Cardiac septum (tissue), 1 donor: ENCODE data around the gene DOCK11. TPM values are rescaled to one million over a fixed set of nuclear protein-coding genes. Genes with fewer than 3 reads are reported as not detected.
"Not testable (repeated sequence)": the region's sequence is repeated elsewhere in the genome, so short reads cannot be mapped to it uniquely, and the experiment has no call there.

Source experiments
- DNase-seq: peaks from one replicate; pipeline ENCODE4 v3.0.0-alpha.2; 2020; ENCODE audit warnings: low spot score
- intact Hi-C: fragments of 100-400 bp; cut with DNase I; formaldehyde crosslinking; loops from one replicate; pipeline ENCODE4 v1.14.0; 2022
- total RNA-seq: library from RNA; stranded (reverse); fragmentation: NEBNext Ultra II Directional; extraction: Animal tissue kit (Norgen Biotek cat#: 25700); gene quantifications from one replicate; pipeline ENCODE4 v1.2.1, GENCODE V29; 2021
- donor health status: DM: no; HTN: no; CAD: no.

The DOCK11 gene
- total RNA-seq, 1 donor from 2014 or later: 3.8 TPM

DNA sequence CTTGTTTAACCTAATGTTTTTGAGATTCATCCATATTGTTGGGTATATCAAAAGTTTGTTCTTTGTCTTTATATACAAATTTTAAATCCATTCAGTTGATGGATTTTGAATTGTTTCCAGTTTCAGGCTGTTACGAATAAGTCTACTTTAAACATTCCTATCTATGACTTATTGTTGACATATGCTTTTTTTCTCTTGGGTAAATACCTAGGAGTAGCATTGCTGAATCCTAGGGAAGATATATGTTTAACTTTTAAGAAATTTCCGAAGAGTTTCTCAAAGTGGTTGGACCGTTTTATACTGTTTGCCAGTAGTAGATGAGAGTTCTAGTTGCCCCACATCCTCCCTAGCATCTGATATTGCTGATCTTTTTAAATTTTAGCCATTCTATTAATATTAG, 170.9 kb downstream of the DOCK11 start:
- intact Hi-C loops: no loop called here

GRCh38 chrX:118669435-118669834, 173.8 kb downstream of the DOCK11 start:
- intact Hi-C loops: no loop called here

More for the DNA sequence above, 170.9 kb downstream of the DOCK11 start:
- no peak for DNase-seq

DNA sequence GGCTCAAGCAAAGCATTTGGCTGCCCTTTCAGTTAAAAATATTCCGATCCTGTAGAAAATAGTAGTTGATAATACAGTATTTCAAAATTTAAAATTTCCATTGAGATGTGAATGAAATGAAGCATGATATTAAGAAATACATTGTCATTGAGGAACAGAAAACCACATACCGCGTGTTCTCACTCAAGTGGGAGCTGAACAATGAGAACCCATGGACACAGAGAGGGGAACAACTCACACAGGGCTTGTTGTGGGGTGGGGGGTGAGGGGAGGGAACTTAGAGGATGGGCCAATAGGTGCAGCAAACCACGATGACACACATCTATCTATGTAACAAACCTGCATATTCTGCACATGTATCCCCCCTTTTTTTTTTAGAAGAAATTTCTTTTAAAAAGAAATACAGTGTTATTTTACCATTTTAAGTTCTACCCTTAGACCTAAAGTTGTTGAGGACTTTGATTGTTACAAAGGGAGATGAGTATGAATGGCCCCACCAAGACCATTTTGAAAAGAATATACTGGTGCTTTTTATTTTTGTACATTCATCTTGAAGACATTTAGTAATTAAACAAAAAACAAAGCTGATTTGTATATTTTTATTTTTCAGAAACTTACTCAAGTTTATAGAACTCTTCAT, 179.8 kb downstream of the DOCK11 start:
- intact Hi-C loops: no loop called here
- no peak for DNase-seq

More at GRCh38 chrX:118669435-118669834, 173.8 kb downstream of the DOCK11 start:
- DNase-seq: no peak

DNA sequence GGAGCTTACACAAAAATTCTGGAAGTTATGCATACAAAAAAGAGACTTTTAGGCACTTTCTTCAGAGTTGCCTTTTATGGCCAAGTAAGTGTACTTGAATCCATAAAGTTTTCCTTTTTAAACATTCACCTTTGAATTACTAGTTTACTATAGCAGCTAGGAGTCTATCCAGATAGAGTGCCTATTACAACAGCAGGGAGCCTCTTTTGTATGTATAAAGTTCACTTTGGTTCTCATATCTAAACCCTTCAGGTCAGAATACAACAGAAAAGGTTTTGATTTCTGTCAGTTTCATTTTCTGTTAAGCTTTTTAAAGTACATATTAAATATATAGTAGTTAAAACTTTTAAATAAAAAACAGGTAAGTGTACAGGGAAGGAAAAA, 180.3 kb downstream of the DOCK11 start:
- no peak for DNase-seq
- intact Hi-C loops: no loop called here

DNA sequence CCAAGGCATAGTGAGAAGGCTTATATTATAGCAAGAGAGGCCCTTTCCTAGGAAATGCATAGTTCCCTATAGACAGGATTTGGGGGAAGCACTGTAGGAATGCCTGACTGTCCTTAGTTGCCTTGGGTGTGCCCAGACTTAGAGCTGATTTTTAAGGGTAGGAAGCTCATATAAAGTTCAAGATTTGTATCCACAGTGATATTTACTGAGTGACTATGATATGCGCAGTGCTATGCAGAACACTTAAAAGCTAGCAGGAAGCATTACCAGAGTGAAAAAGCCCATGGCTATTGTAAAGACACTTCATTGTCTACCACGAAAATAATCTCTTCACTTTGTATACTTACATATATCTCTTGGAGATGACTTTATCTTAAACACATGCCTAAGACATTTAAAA, 181.7 kb downstream of the DOCK11 start:
- no peak for DNase-seq
- intact Hi-C loops: no loop called here

DNA sequence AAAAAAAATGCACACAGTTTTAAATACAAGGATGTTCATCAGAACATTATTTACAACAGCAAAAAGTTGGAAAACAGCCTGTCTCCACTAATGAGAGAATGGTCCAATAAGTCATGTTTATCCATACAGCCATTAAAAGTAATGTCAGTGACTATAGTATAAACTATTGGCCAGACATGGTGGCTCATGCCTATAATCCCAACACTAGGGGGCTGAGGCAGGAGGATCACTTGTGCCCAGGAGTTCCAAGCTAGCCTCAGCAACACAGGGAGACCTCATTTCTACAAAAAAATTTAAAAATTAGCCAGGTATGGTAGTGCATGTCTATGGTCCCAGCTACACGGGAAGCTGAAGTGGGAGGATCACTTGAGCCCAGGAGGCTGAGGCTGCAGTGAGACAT, 183.7 kb downstream of the DOCK11 start:
- intact Hi-C loops: no loop called here
- DNase-seq: no peak

- DNase-seq: no peak
- intact Hi-C loops: no loop called here
These were observed 186.8 kb downstream of the DOCK11 start for GRCh38 chrX:118682258-118683014.

- DNase-seq: no peak
- intact Hi-C loops: no loop called here
These were observed 189.8 kb downstream of the DOCK11 start for GRCh38 chrX:118685393-118685792.

GRCh38 chrX:118688935-118689334, 193.3 kb downstream of the DOCK11 start:
- no peak for DNase-seq
- intact Hi-C loops: no loop called here

DNA sequence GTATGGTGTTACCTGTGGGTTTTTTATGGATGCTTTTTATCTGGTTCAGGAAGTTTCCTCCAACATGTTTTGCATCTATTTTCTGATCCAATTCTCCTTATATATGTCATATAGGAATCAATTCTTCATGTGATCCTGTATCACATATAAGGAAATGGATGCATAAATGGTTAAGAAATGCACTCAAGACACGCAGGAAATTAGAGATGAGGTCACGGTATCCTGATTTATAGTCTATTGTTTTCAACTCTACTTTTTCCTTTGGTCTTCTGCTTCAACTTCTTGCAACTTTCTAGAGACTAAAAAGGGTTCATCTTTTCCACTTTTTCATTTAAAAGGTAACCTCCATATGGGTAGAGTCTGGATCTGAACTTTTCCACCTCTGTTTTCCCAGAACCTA, 198.2 kb downstream of the DOCK11 start:
- DNase-seq: no peak
- intact Hi-C loops: no loop called here

- intact Hi-C loops: no loop called here
- no peak for DNase-seq
These were observed 199.0 kb downstream of the DOCK11 start for GRCh38 chrX:118694638-118695037.

- intact Hi-C loops: no loop called here
- DNase-seq: no peak
These were observed 203.0 kb downstream of the DOCK11 start for GRCh38 chrX:118698516-118699170.

DNA sequence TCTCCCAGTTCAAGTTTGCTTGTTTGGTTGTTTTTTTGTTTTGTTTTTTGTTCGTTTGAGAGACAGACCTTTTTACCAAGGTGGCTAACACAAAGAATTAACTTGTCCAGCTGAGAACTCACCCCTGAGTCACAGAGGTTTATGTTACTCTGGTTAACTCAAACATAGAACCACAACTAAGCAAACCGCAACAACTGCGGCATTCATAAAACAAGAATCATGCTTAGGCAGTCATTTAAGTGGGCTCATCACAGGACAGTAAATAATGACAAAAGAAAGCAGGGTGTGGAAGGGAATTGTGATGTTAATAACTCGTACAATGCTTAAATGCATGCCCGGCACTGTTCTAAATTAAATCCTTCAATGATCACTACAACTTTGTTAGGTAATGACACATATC, 207.1 kb downstream of the DOCK11 start:
- DNase-seq: no peak
- intact Hi-C loops: no loop called here

GRCh38 chrX:118706681-118707080, 211.1 kb downstream of the DOCK11 start:
- DNase-seq: no peak
- intact Hi-C loops: no loop called here

DNA sequence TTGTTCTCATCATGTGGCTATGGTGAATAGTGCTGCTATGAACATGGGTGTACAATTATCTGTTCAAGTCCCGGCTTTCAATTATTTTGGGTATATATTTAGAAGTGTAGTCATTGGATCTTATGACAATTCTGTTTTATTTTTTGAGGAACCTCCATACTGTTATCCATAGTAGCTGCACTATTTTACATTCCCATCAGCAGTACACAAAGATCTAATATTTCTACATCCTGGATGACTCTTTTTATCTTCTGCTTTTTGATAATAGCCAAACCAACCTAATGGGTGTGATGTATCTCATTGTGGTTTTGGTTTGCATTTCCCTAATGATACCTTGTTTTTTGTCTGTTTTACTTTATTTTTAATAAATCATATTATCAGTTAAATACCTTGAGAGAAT, 218.9 kb downstream of the DOCK11 start:
- intact Hi-C loops: no loop called here
- no peak for DNase-seq

GRCh38 chrX:118715917-118716316, 220.3 kb downstream of the DOCK11 start:
- DNase-seq, intact Hi-C loops: not testable (repeated sequence)

DNA sequence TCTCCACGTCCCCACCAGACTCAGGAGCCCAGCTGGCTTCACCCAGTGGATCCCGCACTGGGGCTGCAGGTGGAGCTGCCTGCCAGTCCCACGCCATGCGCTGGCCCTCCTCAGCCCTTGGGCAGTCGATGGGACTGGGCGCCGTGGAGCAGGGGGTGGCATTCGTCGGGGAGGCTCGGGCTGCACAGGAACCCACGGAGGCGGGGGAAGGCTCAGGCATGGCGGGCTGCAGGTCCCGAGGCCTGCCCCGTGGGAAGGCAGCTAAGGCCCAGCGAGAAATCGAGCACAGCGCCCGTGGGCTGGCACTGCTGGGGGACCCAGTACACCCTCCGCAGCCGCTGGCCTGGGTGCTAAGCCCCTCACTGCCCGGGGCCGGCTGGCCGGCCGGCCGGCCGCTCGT, 221.2 kb downstream of the DOCK11 start:
- DNase-seq, intact Hi-C loops: not testable (repeated sequence)

- no peak for DNase-seq
- intact Hi-C loops: no loop called here
These were observed 222.2 kb downstream of the DOCK11 start for GRCh38 chrX:118717678-118718391.

DNA sequence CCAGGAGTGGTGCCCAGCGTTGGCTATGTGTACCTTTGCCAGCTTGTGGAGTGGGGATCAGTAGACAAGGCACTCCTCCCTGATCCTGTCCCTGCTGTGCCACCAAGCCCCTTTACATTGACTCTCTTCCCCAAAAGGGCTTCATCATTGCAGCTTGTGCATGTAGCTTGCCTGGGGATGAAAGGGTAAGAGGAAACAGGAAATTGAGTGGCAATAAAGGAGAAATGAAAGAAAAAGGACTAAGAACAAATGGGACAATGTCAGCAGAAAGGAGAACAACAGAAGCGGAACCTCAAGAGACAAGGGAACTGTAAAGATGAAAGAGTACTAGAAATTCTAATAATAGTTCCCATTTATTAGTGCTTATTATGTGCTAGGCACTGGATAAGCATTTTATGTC, 223.1 kb downstream of the DOCK11 start:
- no peak for DNase-seq
- intact Hi-C loops: no loop called here

DNA sequence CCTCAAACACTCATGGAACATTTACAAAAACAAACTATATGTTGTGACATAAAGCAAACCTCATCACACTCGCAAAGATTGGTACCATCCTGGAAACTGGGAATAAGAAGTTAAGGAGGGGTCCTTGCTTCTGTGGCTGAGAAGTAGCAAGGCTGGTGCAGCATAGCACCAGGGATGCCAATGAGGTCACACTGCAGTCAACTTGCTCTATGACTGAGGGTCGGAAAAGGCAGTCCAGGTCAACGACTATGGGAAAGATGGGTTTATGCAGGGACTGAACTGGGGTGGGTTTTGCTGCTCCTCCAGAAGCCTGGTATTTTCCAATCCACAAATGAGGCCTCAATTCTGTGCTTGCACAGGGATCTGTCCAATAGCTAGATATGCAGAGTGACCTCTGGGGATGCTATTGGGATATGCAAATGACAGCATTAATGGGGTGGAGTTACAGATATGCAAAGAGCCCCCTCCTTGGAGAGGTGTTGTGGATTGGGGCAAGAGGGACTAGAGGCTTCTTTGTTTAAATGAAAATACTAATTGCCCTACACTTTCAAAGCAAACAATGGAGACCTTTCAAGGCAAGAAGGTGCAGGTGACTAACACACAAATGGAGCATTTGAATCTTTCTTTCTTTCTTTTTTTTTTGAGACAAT, 224.6 kb downstream of the DOCK11 start:
- intact Hi-C loops: no loop called here
- DNase-seq: no peak
